GM21529 (cell line): ENCODE results near the gene RBM4B.
"Not testable (repeated sequence)": the region's sequence is repeated elsewhere in the genome, so short reads cannot be mapped to it uniquely, and the experiment has no call there.

Source experiments
- ATAC-seq: cut with Tn5 transposase; IDR thresholded peaks from one replicate; pipeline ENCODE4 v1.9.1; 2021; ENCODE audit not compliant: unreplicated experiment

Gene RBM4B

DNA sequence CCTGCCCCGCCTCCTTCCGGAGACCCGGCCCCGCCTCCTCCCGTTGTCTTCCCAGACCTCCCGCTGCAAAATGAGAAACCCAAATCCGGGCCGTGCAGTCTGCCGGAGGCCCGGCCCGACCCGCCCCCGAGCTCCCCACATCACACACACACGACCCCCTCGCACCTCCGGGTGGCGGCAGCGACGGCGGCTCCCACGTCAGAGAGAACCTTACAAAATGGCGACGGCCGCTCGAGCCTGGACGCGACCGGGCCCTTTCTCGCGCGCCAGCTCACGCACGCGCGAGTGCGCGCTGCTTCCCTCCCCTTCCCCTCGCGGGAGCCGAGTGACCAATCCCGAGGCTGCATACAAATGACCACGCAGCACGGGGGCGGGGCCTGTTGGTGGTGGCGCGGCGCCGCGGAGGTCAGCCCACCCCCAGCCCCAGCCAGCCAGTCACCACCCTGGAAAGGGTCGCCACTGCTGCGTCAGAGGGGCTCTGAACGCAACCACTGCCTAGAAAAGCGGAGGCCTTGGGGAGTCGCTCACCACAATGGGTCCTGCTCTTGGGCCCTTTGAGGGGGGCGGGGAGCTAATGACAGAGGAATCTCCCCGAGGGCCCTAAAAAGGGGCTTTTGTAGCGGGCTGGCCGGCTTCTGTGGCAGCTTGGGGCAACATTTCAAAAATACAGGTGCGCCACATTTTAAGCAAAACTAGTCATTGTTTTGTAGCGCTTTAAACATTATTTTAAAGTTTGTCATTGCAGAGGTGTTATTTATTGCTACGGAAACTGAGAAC is at the start of gene RBM4B:
TSS of gene RBM4B (minus strand) at position 289 of the 777 bp plus-strand sequence. CDS start 808 bp downstream, outside the sequence.
- peak; percentile 86 for ATAC-seq

DNA sequence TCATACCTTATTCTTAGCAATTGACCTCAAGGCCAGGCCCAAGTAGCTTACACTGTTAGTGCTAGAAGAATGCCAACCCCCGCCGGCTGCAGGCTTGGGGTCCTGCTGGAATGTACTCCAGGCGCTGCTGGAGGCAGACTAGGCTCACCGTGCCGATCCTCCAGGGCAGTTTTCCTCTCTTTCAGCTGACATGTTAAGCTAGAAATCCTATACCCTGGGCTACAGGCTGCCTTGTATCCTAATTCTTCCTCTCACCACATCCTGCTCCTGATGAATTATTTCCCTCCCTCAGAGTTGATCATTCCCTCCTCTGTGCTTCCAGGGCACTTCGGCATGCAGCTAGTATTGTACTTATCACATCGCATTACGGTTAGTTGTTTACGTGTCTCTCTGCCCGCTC is 48.0 kb upstream of the RBM4B start:
- ATAC-seq: no peak

GRCh38 chr11:66725114-66725513 is 47.4 kb upstream of the RBM4B start:
- ATAC-seq: no peak

DNA sequence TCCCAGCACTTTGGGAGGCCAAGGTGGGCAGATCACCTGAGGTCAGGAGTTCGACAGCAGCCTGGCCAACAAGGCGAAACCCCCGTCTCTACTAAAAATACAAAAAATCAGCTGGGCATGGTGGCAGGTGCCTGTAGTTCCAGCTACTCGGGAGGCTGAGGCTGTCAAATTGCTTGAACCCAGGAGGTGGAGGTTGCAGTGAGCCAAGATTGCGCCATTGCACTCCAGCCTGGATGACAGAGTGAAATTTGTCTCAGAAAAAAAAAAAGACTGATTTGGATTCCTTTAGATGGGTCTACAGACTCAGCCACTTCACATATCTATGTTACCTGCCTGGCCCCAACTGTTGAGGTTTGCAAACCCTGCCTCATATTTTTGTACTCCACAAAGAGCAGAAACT is 46.5 kb upstream of the RBM4B start:
- ATAC-seq: not testable (repeated sequence)

DNA sequence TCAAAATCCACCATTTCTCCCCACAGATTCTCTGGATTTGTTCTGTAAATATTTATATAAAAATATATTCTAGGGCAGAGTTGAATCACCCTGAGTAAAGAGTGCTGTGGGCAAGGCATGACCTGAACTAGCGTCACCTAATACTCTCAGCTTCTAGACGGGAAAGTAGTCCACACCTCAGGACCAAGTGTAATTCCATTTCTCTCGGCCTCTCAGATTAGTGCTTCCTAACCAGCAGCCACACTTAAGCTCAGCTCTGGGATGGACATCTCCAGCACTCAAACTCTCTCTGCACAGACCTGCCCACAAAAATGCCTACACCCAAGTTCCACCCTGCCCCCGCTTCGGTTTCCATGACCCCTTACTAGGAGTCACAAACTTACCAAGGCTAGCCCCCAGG is 46.0 kb upstream of the RBM4B start:
- ATAC-seq: no peak

DNA sequence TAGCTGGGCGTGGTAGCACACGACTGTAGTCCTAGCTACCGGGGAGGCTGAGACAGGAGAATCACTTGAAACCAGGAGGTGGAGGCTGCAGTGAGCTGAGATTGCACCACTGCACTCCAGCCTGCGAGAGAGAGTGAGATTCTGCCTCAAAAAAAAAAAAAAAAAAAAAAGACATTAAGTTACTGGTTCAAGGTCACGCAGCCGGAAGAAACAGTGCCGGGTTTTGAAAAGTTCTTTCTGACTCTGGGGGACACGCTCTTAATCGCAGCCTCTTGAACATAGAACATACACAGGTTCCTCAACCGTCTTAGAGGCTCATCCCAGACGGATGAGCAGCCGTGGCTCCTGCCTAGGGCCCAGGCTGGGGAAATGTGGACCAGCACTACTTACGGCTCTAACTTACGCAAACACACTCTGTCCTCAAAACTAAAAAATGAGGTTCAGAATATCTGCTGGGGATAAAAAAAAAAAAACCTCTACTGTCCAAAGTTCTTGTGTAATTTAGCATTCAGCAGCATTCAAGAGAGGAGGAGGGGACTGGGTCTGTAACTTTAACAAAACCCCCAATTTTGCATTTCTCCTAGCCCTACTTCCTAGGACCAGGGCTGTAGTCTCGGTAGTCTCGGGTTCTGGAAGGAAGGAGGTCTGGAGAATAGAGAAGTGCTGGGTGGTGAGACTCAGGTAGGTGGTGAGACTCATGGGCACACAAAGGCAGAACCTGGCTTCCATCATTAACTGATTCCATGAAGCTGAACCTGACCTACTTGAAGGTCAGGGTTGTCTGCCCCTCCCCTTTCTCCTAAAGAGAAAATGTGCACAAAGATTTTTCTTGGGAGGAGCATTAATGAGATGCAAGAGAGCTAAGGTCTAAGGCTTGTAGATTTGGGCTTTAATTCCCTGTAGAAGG is 45.3 kb upstream of the RBM4B start:
- ATAC-seq: no peak

GRCh38 chr11:66721939-66722338 is 44.3 kb upstream of the RBM4B start:
- no peak for ATAC-seq

- ATAC-seq: no peak
Measured at GRCh38 chr11:66720899-66721470, 43.3 kb upstream of the RBM4B start.

- no peak for ATAC-seq
Measured at GRCh38 chr11:66720223-66720898, 42.7 kb upstream of the RBM4B start.

DNA sequence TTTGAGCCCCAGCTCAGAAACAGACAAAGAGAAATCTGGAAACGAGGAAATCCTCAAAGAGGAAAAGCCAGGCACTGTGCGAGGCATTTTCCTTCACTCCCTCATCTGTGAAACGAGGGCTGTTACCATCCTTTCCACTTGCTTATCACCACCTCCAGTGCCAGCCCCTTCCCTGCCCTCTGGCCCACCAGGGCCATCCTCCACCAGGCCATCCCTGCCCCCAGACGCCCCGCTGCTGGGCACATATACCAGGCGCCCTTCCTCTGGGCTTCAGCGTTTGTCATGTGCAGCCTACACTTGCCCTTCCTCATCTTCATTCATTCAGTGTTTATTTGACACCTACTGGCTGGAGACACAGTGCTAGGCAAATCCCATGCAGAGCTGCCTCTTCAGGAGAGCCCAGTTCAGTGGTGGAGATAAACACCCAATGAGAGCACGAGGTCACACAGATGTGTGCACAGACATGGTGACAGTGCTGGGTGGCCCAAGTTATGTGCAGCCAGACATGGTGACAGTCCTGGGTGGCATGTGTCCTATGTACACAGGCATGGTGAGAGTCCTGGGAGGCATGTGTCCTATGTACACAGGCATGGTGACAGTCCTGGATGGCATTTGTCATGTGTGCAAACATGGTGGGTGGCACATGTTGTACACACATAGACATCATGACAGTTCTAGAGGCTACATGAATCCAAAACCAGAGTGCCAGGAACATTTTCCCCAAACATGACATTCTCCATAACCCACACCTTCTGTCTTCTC is 41.6 kb upstream of the RBM4B start:
- ATAC-seq: no peak

DNA sequence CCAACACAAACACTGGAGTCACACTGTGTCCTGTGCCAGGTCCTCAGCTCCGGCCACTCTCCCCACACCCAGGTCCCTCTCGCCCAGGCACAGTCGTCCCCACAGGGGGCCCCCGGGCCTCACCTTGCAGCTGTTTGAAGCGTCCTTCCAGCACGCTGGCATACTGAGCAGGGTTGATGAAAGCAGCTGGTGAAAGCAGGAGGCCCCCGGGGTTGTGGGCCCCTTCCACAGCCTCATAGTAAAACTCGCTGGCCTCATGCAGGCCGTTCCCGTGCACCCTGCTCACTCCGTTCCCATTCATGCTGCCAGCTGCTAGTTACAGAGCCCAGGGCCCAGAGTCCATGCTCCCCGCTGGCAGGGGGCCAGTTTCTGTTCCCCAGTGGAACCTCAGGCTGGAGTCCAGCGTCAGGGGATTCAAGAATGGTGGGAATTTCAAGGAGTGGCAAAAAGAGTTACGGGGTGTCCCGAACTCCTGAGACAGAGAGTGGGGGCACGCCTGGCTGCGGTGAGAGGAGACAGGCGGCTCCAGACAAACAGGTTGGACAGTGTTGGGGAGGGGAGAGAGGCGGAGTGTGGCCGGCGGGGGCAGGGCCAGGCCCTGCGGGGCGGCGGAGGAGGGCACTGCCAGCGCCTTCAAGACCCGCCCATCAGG is 40.8 kb upstream of the RBM4B start:
- ATAC-seq: no peak

DNA sequence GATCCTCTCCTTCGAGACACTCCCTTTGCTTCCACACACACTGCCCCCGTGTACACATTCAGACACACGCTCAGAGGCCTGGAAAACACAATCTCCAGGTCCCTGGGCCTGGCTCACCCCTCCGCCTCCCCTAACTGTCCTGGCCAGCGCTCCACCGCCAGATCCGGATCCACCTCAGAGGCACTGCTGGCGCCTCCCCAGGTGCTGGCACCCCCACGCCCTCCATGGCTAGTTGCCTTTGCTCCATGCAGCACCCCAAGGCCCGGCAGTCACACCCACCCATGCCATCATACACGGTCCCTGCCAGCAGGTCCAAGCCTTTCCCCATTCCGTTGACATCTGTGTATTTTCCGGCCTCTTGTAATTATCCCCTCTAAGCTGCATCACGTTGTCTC is 40.2 kb upstream of the RBM4B start:
- no peak for ATAC-seq

- ATAC-seq: no peak
Measured at GRCh38 chr11:66716996-66717395, 39.3 kb upstream of the RBM4B start.

DNA sequence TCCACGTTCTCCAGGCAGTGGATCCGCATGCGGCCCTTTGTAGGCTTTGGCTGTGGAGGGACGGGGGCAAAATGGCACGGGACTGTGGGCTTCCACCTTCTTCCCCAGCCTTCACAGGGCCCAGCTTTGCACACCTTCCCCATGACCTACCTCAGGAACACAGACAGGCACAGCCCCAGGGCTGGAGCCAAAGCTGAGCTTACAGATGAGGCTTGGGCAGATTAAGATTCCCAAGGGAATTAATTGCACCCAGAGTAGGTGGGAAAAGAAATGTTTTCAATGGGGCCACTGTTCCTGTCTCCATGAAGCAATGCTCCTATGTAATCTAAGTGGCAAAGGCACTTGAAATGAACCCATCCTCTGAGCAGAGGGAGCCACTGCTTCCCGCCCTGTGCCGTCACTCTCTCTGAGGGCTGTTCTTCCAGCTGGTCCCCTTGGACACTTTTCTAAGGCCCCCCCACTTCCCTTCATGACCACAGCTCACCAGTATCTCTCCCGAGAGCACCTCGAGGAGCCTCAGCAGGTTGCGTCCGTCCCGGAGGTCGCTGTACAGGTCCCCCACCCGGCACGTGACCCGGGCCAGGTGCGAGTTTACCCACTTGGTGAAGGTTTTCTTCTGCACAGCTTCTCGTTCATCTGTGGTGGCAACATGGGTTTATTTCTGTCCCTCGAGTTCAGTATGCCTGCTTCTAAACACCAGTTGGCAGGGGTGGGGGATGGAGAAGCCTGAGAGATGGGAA is 37.8 kb upstream of the RBM4B start:
- no peak for ATAC-seq

- ATAC-seq: no peak
Measured at GRCh38 chr11:66713746-66714480, 36.2 kb upstream of the RBM4B start.

DNA sequence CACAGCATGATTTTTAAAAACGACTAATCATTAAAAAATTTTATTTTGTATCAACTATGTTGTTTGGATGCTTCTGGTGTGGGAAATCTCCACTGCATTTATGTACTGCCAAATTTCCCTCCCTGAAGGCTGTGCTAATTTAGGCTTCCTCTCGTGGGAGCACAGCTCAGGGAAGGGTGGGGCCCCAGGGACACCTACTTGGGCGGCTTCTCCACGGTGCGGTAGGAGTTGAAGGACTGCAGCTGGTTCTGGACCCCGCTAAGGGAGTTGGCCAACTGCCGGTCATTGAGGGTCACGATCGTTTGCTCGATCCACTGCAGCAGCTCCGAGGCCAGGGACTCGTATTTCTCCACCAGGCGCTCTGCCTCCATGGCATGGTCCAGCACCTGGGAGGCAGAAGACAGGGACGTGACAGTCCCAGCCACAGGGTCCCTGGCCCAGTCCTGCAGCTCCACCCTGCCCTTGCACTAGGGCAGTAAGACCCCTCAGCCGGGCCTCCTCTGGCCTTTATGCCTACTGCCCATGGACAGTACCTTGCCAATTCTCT is 32.8 kb upstream of the RBM4B start:
- no peak for ATAC-seq

DNA sequence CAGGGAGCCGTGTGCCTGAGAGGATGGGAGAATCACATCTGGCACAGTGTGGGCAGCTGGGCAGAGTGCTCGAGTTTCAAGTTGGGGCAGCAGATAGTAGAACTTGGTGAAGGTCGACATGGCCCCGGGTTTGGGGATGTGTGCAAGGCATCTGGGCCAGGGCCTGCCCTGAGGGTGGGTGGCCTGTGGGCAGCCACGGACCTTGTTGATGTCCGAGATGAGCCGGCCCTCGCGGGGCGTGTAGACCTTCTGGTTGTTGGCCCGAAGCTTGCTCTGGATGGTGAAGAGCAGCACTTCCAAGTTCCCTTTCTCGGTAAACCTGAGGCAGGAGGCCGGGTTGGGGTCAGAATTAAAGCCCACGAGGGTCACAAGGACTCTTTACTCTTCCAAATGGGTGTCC is 31.0 kb upstream of the RBM4B start:
- no peak for ATAC-seq

DNA sequence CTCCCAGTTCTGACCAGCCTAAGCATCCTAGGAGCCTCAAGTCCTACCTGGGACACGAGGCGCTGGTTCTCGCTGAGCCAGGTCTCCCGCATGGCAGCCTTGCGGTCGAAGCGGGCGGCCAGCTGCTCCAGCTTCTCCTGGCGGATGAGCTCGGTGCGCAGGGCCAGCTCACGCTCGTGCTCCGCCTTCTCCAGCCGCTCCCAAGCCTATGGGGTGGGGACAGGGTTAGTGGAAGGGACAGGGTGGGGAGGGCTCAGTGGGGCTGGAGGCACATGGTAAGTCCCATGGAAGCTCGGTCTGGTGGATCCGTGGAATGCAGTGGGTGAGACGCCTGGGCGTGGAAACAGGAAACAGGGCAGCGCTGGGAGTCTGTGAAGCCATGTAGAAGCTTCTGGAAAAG is 30.4 kb upstream of the RBM4B start:
- ATAC-seq: no peak
